SK-MEL-5 (cell line): ENCODE results near the gene NR6A1. TPM values are rescaled to one million over a fixed set of nuclear protein-coding genes. Genes with fewer than 3 reads are reported as not detected.
A peak's percentile ranks its signal among the peaks of the same experiment; 100 is the strongest.

ENCODE experiments used
- DNase-seq: peaks from one replicate; pipeline ENCODE4 v3.0.0-alpha.2; 2016; ENCODE audit warnings: low read depth, low spot score
- in situ Hi-C: cut with HindIII; loops from 2 replicates; pipeline ENCODE4 v1.10.0; 2016; ENCODE audit warnings: low sequenced_read_pairs, high pct_unique_total_duplicates, low pct_unique_long_range_greater_than_20kb
- total RNA-seq: library from RNA; depleted of rRNA; stranded (reverse); fragments of >200 nt; shearing (Covaris generic); gene quantifications from 2 replicates; pipeline ENCODE4 v1.2.3, GENCODE V29; 2014

The NR6A1 gene
- total RNA-seq, 1 experiment from 2014 or later, result 7.8 TPM

GRCh38 chr9:124695280-124695890, 75.7 kb downstream of the NR6A1 start:
- in situ Hi-C loops, result no loop called here
- DNase-seq, result peak; percentile 35

GRCh38 chr9:124694414-124695279, 76.5 kb downstream of the NR6A1 start:
- in situ Hi-C loops, result no loop called here
- DNase-seq, result no peak

GRCh38 chr9:124693403-124693802, 77.7 kb downstream of the NR6A1 start:
- in situ Hi-C loops, result no loop called here
- DNase-seq, result no peak

GRCh38 chr9:124688238-124688904, 82.7 kb downstream of the NR6A1 start:
- in situ Hi-C loops, result no loop called here

GRCh38 chr9:124686918-124687317, 84.2 kb downstream of the NR6A1 start:
- no peak for DNase-seq
- in situ Hi-C loops, result no loop called here

More at GRCh38 chr9:124688238-124688904, 82.7 kb downstream of the NR6A1 start:
- DNase-seq, result no peak

GRCh38 chr9:124685217-124685616, 85.9 kb downstream of the NR6A1 start:
- in situ Hi-C loops, result no loop called here
- DNase-seq, result no peak

GRCh38 chr9:124684169-124684568, 86.9 kb downstream of the NR6A1 start:
- DNase-seq, result no peak
- in situ Hi-C loops, result no loop called here

GRCh38 chr9:124683043-124683442, 88.1 kb downstream of the NR6A1 start:
- in situ Hi-C loops, result no loop called here

GRCh38 chr9:124680714-124681390, 90.3 kb downstream of the NR6A1 start:
- no peak for DNase-seq
- in situ Hi-C loops, result no loop called here

More at GRCh38 chr9:124683043-124683442, 88.1 kb downstream of the NR6A1 start:
- DNase-seq, result no peak

GRCh38 chr9:124680049-124680448, 91.1 kb downstream of the NR6A1 start:
- in situ Hi-C loops, result no loop called here
- no peak for DNase-seq

- in situ Hi-C loops, result no loop called here
Measured at GRCh38 chr9:124676159-124676551, 95.0 kb downstream of the NR6A1 start.

GRCh38 chr9:124675261-124676158, 95.6 kb downstream of the NR6A1 start:
- in situ Hi-C loops, result no loop called here
- DNase-seq, result peak; percentile 54

More at GRCh38 chr9:124676159-124676551, 95.0 kb downstream of the NR6A1 start:
- DNase-seq, result no peak

- in situ Hi-C loops, result no loop called here
- no peak for DNase-seq
Measured at GRCh38 chr9:124674651-124675050, 96.5 kb downstream of the NR6A1 start.

- DNase-seq, result no peak
- in situ Hi-C loops, result no loop called here
Measured at GRCh38 chr9:124673063-124673462, 98.0 kb downstream of the NR6A1 start.

- in situ Hi-C loops, result no loop called here
- DNase-seq, result no peak
Measured at GRCh38 chr9:124671861-124672260, 99.2 kb downstream of the NR6A1 start.

GRCh38 chr9:124666642-124667041, 104.5 kb downstream of the NR6A1 start:
- no peak for DNase-seq
- in situ Hi-C loops, result no loop called here
